ENCODE measurements around the gene KMT2D. TPM values are rescaled to one million over a fixed set of nuclear protein-coding genes. Genes with fewer than 3 reads are reported as not detected.
A peak's percentile ranks its signal among the peaks of the same experiment; 100 is the strongest.

Gene KMT2D
- total and polyA plus RNA-seq, 7 experiments from 2014 or later = 6.6 to 167 (median 142) TPM

- H3K4me3 ChIP-seq (ENCODE audit: low read length) = peak overlapping the region; percentile 87
- no peaks in the 10 kb centered on the region for H3K27me3 ChIP-seq (ENCODE audit: control insufficient read depth in 2 of 2, insufficient read depth in 2 of 2, low read length in 2 of 2)
- H3K4me3 Mint-ChIP-seq = peak overlapping the region; percentile 79 to 98 (median 92)
- H3K27me3 Mint-ChIP-seq = no peaks in the 10 kb centered on the region
- peak overlapping the region; percentile 87 for H3K27ac ChIP-seq (ENCODE audit: low read depth, low read length)
- H3K9me3 ChIP-seq (ENCODE audit: control insufficient read depth in 2 of 3, low read length in 3 of 3) = no peaks in the 10 kb centered on the region
- H3K4me1 Mint-ChIP-seq = peaks cover 53 to 65% (median 61%) of the 10 kb centered on the region in 7 donors
- peaks cover 0 to 19% (median 7%) of the 10 kb centered on the region in 3 experiments for H3K36me3 ChIP-seq (ENCODE audit: control insufficient read depth in 2 of 3, insufficient read depth in 3 of 3, low read length in 3 of 3)
- intact Hi-C loops (cut with micrococcal nuclease) = loop anchor here in 1 of 2 donors (5.0 kb wide), 1 partner anchor 207 kb away; the partner anchor contains the start of gene DDX23
- ChIA-PET CTCF (interaction anchor here (0.7 to 0.9 kb wide), 3 partner anchors 30 to 80 kb away, joined by 3 to 4 read pairs (median 3); no protein-coding TSS in a partner anchor), POLR2A (interaction anchor here (1.4 to 3.3 kb wide), 4 partner anchors 11 to 72 kb away, joined by 4 to 12 read pairs (median 9); partner anchors contain the start of genes RHEBL1 and TUBA1B)
- peaks cover 0 to 9% (median 0%) of the 10 kb centered on the region in 5 donors for H3K36me3 Mint-ChIP-seq
- ATAC-seq = no peak
- peaks cover 47 to 49% of the 10 kb centered on the region in 2 donors for H3K4me1 ChIP-seq (ENCODE audit: control insufficient read depth in 2 of 2, insufficient read depth in 2 of 2, low read length in 2 of 2)
- H3K9me3 Mint-ChIP-seq = peaks cover 0 to 9% (median 0%) of the 10 kb centered on the region in 11 donors
- no peak for DNase-seq
- peak overlapping the region; percentile 62 to 96 (median 88) for H3K27ac Mint-ChIP-seq
Measured at GRCh38 chr12:49059045-49059298, 1.6 kb downstream of the KMT2D start.

GRCh38 chr12:49058366-49059044 lies 2.1 kb downstream of the KMT2D start:
- no peaks in the 10 kb centered on the region for H3K27me3 ChIP-seq (ENCODE audit: control insufficient read depth in 2 of 2, insufficient read depth in 2 of 2, low read length in 2 of 2)
- no peak for DNase-seq
- H3K4me3 Mint-ChIP-seq = peak overlapping the region; percentile 79 to 98 (median 92)
- peak overlapping the region; percentile 87 for H3K27ac ChIP-seq (ENCODE audit: low read depth, low read length)
- H3K36me3 Mint-ChIP-seq = peaks cover 0 to 10% (median 0%) of the 10 kb centered on the region in 5 donors
- H3K27me3 Mint-ChIP-seq = no peaks in the 10 kb centered on the region
- ChIA-PET POLR2A (interaction anchor here (0.5 to 3.3 kb wide), 7 partner anchors 10 to 222 kb away, joined by 3 to 12 read pairs (median 4); partner anchors contain the start of genes RHEBL1 and TUBA1B), CTCF (interaction anchor here (0.8 to 0.9 kb wide), 2 partner anchors 31 to 37 kb away, joined by 3 to 4 read pairs; no protein-coding TSS in a partner anchor)
- H3K4me1 Mint-ChIP-seq = peaks cover 52 to 67% (median 59%) of the 10 kb centered on the region in 7 donors
- peaks cover 0 to 23% (median 11%) of the 10 kb centered on the region in 3 experiments for H3K36me3 ChIP-seq (ENCODE audit: control insufficient read depth in 2 of 3, insufficient read depth in 3 of 3, low read length in 3 of 3)
- peak overlapping the region; percentile 62 to 96 (median 88) for H3K27ac Mint-ChIP-seq
- H3K4me3 ChIP-seq (ENCODE audit: low read length) = peak overlapping the region; percentile 87
- no peaks in the 10 kb centered on the region for H3K9me3 ChIP-seq (ENCODE audit: control insufficient read depth in 2 of 3, low read length in 3 of 3)
- H3K9me3 Mint-ChIP-seq = peaks cover 0 to 9% (median 0%) of the 10 kb centered on the region in 11 donors
- intact Hi-C loops (cut with micrococcal nuclease) = loop anchor here in 1 of 2 donors (5.0 kb wide), 1 partner anchor 206 kb away; the partner anchor contains the start of gene DDX23
- no peak for ATAC-seq
- H3K4me1 ChIP-seq (ENCODE audit: control insufficient read depth in 2 of 2, insufficient read depth in 2 of 2, low read length in 2 of 2) = peaks cover 47 to 49% of the 10 kb centered on the region in 2 donors

- DNase-seq = no peak
- H3K27me3 ChIP-seq (ENCODE audit: control insufficient read depth in 2 of 2, insufficient read depth in 2 of 2, low read length in 2 of 2) = no peaks in the 10 kb centered on the region
- H3K36me3 ChIP-seq (ENCODE audit: control insufficient read depth in 2 of 3, insufficient read depth in 3 of 3, low read length in 3 of 3) = peaks cover 0 to 29% (median 15%) of the 10 kb centered on the region in 3 experiments
- no peaks in the 10 kb centered on the region for H3K9me3 ChIP-seq (ENCODE audit: control insufficient read depth in 2 of 3, low read length in 3 of 3)
- CTCF ChIA-PET = interaction anchor here (0.9 kb wide), 1 partner anchor 31 kb away, joined by 3 read pairs; no protein-coding TSS in a partner anchor
- no peak for ATAC-seq
- peak overlapping the region; percentile 79 to 98 (median 92) for H3K4me3 Mint-ChIP-seq
- peaks cover 0 to 15% (median under 1%) of the 10 kb centered on the region in 5 donors for H3K36me3 Mint-ChIP-seq
- POLR2A ChIA-PET = interaction anchor here (0.5 to 3.3 kb wide), 5 partner anchors 10 to 222 kb away, joined by 3 to 12 read pairs (median 7); partner anchors contain the start of genes RHEBL1 and TUBA1B
- peak overlapping the region; percentile 62 to 96 (median 88) for H3K27ac Mint-ChIP-seq
- peak overlapping the region; percentile 87 for H3K4me3 ChIP-seq (ENCODE audit: low read length)
- H3K27ac ChIP-seq (ENCODE audit: low read depth, low read length) = peak overlapping the region; percentile 87
- H3K4me1 ChIP-seq (ENCODE audit: control insufficient read depth in 2 of 2, insufficient read depth in 2 of 2, low read length in 2 of 2) = peaks cover 47 to 49% of the 10 kb centered on the region in 2 donors
- H3K9me3 Mint-ChIP-seq = peaks cover 0 to 9% (median 0%) of the 10 kb centered on the region in 11 donors
- intact Hi-C loops (cut with micrococcal nuclease) = loop anchor here in 1 of 2 donors (5.0 kb wide), 1 partner anchor 206 kb away; the partner anchor contains the start of gene DDX23
- H3K27me3 Mint-ChIP-seq = no peaks in the 10 kb centered on the region
- H3K4me1 Mint-ChIP-seq = peaks cover 52 to 71% (median 60%) of the 10 kb centered on the region in 7 donors
Measured at GRCh38 chr12:49057888-49058287, 2.7 kb downstream of the KMT2D start.

- H3K4me1 ChIP-seq (ENCODE audit: control insufficient read depth in 2 of 2, insufficient read depth in 2 of 2, low read length in 2 of 2) = peaks cover 43 to 46% of the 10 kb centered on the region in 2 donors
- H3K9me3 ChIP-seq (ENCODE audit: control insufficient read depth in 2 of 3, low read length in 3 of 3) = no peaks in the 10 kb centered on the region
- H3K27me3 Mint-ChIP-seq = no peaks in the 10 kb centered on the region
- H3K36me3 Mint-ChIP-seq = peaks cover 0 to 28% (median 14%) of the 10 kb centered on the region in 5 donors
- H3K27ac ChIP-seq (ENCODE audit: low read depth, low read length) = peak overlapping the region; percentile 87
- H3K4me3 ChIP-seq (ENCODE audit: low read length) = peak overlapping the region; percentile 11
- H3K36me3 ChIP-seq (ENCODE audit: control insufficient read depth in 2 of 3, insufficient read depth in 3 of 3, low read length in 3 of 3) = peaks cover 6 to 47% (median 16%) of the 10 kb centered on the region in 3 experiments
- ATAC-seq (peak; percentile 81), DNase-seq (peak in 8 of 9 donors; percentile 40 to 66 (median 52))
- peak overlapping the region; percentile 25 to 93 (median 79) for H3K27ac Mint-ChIP-seq
- ChIA-PET CTCF (interaction anchor here (0.7 to 1.5 kb wide), 6 partner anchors 8 to 152 kb away, joined by 3 to 7 read pairs (median 4); a partner anchor contains a TSS), POLR2A (interaction anchor here (0.9 to 1.1 kb wide), 2 partner anchors 14 to 75 kb away, joined by 4 to 7 read pairs; partner anchors contain the start of genes RHEBL1 and TUBA1B)
- peaks cover 0 to 7% (median 0%) of the 10 kb centered on the region in 11 donors for H3K9me3 Mint-ChIP-seq
- H3K27me3 ChIP-seq (ENCODE audit: control insufficient read depth in 2 of 2, insufficient read depth in 2 of 2, low read length in 2 of 2) = no peaks in the 10 kb centered on the region
- peaks cover 49 to 74% (median 60%) of the 10 kb centered on the region in 7 donors for H3K4me1 Mint-ChIP-seq
- H3K4me3 Mint-ChIP-seq = peak overlapping the region; percentile 79 to 98 (median 92)
- intact Hi-C loops (cut with micrococcal nuclease) = loop anchor here (1.0 to 5.0 kb wide), 3 partner anchors 14 to 204 kb away; partner anchors contain the start of genes DDX23 (in 1 of the 2) and PRKAG1 (in 1 of the 2)
Measured at GRCh38 chr12:49055978-49056754, 4.4 kb downstream of the KMT2D start.

- H3K36me3 ChIP-seq (ENCODE audit: control insufficient read depth in 2 of 3, insufficient read depth in 3 of 3, low read length in 3 of 3) = peaks cover 12 to 51% (median 16%) of the 10 kb centered on the region in 3 experiments
- H3K4me3 ChIP-seq (ENCODE audit: low read length) = no peak overlapping the region
- no peaks in the 10 kb centered on the region for H3K27me3 Mint-ChIP-seq
- H3K9me3 ChIP-seq (ENCODE audit: control insufficient read depth in 2 of 3, low read length in 3 of 3) = no peaks in the 10 kb centered on the region
- peaks cover 0 to 32% (median 14%) of the 10 kb centered on the region in 5 donors for H3K36me3 Mint-ChIP-seq
- H3K27ac Mint-ChIP-seq = peak overlapping the region in 2 of 9 donors; percentile 28 to 52
- peaks cover 47 to 71% (median 58%) of the 10 kb centered on the region in 7 donors for H3K4me1 Mint-ChIP-seq
- peaks cover 0 to 3% (median 0%) of the 10 kb centered on the region in 11 donors for H3K9me3 Mint-ChIP-seq
- peaks cover 41 to 43% of the 10 kb centered on the region in 2 donors for H3K4me1 ChIP-seq (ENCODE audit: control insufficient read depth in 2 of 2, insufficient read depth in 2 of 2, low read length in 2 of 2)
- peak overlapping the region; percentile 87 for H3K27ac ChIP-seq (ENCODE audit: low read depth, low read length)
- intact Hi-C loops (cut with micrococcal nuclease) = loop anchor here in 1 of 2 donors (5.0 kb wide), 1 partner anchor 203 kb away; the partner anchor contains the start of gene DDX23
- ChIA-PET POLR2A (interaction anchor here (0.6 kb wide), 1 partner anchor 11 kb away, joined by 3 read pairs; no protein-coding TSS in a partner anchor), CTCF (interaction anchor here (0.6 to 1.5 kb wide), 5 partner anchors 9 to 72 kb away, joined by 3 to 7 read pairs (median 4); no protein-coding TSS in a partner anchor)
- no peak for DNase-seq
- peak overlapping the region in 6 of 10 donors; percentile 13 to 93 (median 40) for H3K4me3 Mint-ChIP-seq
- no peaks in the 10 kb centered on the region for H3K27me3 ChIP-seq (ENCODE audit: control insufficient read depth in 2 of 2, insufficient read depth in 2 of 2, low read length in 2 of 2)
- no peak for ATAC-seq
Measured at GRCh38 chr12:49055092-49055491, 5.5 kb downstream of the KMT2D start.

Measured in naive thymus-derived CD4-positive, alpha-beta T cell (primary cell).